HEK293 (cell line): ENCODE results near the gene JAKMIP1.

Experiments used
- CTCF ChIA-PET: fragments of 350-600 bp; formaldehyde crosslinking; extraction: SDS; loops from one replicate; lab custom pipeline; 2021; ENCODE audit warnings: antibody characterized with exemption; lab: Yijun Ruan, JAX
- POLR2A ChIA-PET: fragments of 300-600 bp; formaldehyde crosslinking; extraction: SDS; loops from one replicate; lab custom pipeline; 2020; ENCODE audit warnings: antibody characterized with exemption, inconsistent platforms; lab: Yijun Ruan, JAX
- H3K27ac ChIP-seq: fragments of 200-500 bp; sonication (Bioruptor generic); 2 replicates; pipeline ENCODE4 v1.5.1; 2014; ENCODE audit warnings: low read depth, low read length, control low read depth, inconsistent platforms; ENCODE audit errors: extremely low read depth
- H3K36me3 ChIP-seq, 2 experiments: fragments of 200-500 bp in 1 of 2; sonication (Bioruptor generic) in 1 of 2; 1 replicate in 1 of 2; 2 replicates in 1 of 2; pipeline ENCODE4 v1.5.1; 2014 to 2017; ENCODE audit warnings: inconsistent platforms in 2 of 2, low read length in 2 of 2; ENCODE audit not compliant: control insufficient read depth in 2 of 2, insufficient read depth in 1 of 2
- H3K4me1 ChIP-seq: fragments of 200-500 bp; sonication (Bioruptor generic); 2 replicates; pipeline ENCODE4 v1.5.1; 2014; ENCODE audit warnings: mild to moderate bottlenecking, low read length, inconsistent platforms; ENCODE audit not compliant: control insufficient read depth, insufficient read depth
- H3K4me3 ChIP-seq: 2 replicates; pipeline ENCODE4 v1.5.1; 2011; ENCODE audit warnings: low read depth, mild to moderate bottlenecking, control low read depth, low read length, moderate library complexity
- H3K9me3 ChIP-seq: fragments of 200-500 bp; sonication (Bioruptor generic); 2 replicates; pipeline ENCODE4 v1.5.1; 2014; ENCODE audit warnings: low read depth, low read length, inconsistent platforms; ENCODE audit not compliant: control insufficient read depth, insufficient read depth
- KLF10 ChIP-seq: fragments of 450-650 bp; IDR thresholded peaks from 2 replicates; pipeline ENCODE4 v1.5.1; 2018; ENCODE audit warnings: missing biosample characterization, mild to moderate bottlenecking, missing genetic modification characterization
- KLF16 ChIP-seq: fragments of 450-650 bp; formaldehyde crosslinking; IDR thresholded peaks from 2 replicates; pipeline ENCODE4 v1.5.1; 2017; ENCODE audit warnings: missing biosample characterization, missing genetic modification characterization
- OSR2 ChIP-seq: fragments of 450-650 bp; formaldehyde crosslinking; IDR thresholded peaks from 2 replicates; pipeline ENCODE4 v1.5.1; 2016; ENCODE audit warnings: missing biosample characterization, missing genetic modification characterization
- ZBTB1 ChIP-seq: fragments of 450-650 bp; formaldehyde crosslinking; IDR thresholded peaks from 2 replicates; pipeline ENCODE4 v1.5.1; 2016; ENCODE audit warnings: missing biosample characterization, missing genetic modification characterization
- ZBTB17 ChIP-seq: fragments of 450-650 bp; formaldehyde crosslinking; IDR thresholded peaks from 2 replicates; pipeline ENCODE4 v1.5.1; 2016; ENCODE audit warnings: missing biosample characterization, missing genetic modification characterization
- ZNF10 ChIP-seq: fragments of 450-650 bp; formaldehyde crosslinking; IDR thresholded peaks from 2 replicates; pipeline ENCODE4 v1.5.1; 2017; ENCODE audit warnings: missing biosample characterization, missing genetic modification characterization
- ZNF121 ChIP-seq: fragments of 450-650 bp; formaldehyde crosslinking; IDR thresholded peaks from 2 replicates; pipeline ENCODE4 v1.5.1; 2016; ENCODE audit warnings: missing biosample characterization, missing genetic modification characterization
- ZNF138 ChIP-seq: fragments of 450-650 bp; formaldehyde crosslinking; IDR thresholded peaks from 2 replicates; pipeline ENCODE4 v1.5.1; 2016; ENCODE audit warnings: missing biosample characterization, missing genetic modification characterization, borderline replicate concordance
- ZNF140 ChIP-seq: fragments of 450-650 bp; formaldehyde crosslinking; IDR thresholded peaks from 2 replicates; pipeline ENCODE4 v1.5.1; 2016; ENCODE audit warnings: missing biosample characterization, missing genetic modification characterization
- ZNF146 ChIP-seq: fragments of 450-650 bp; formaldehyde crosslinking; IDR thresholded peaks from 2 replicates; pipeline ENCODE4 v1.5.1; 2016; ENCODE audit warnings: missing biosample characterization, missing genetic modification characterization
- ZNF155 ChIP-seq: fragments of 450-650 bp; formaldehyde crosslinking; IDR thresholded peaks from 2 replicates; pipeline ENCODE4 v1.5.1; 2016; ENCODE audit warnings: missing biosample characterization, missing genetic modification characterization
- ZNF211 ChIP-seq: fragments of 450-650 bp; formaldehyde crosslinking; IDR thresholded peaks from 2 replicates; pipeline ENCODE4 v1.5.1; 2016; ENCODE audit warnings: low read depth, missing biosample characterization, missing genetic modification characterization
- ZNF292 ChIP-seq: fragments of 450-650 bp; formaldehyde crosslinking; IDR thresholded peaks from 2 replicates; pipeline ENCODE4 v1.5.1; 2016; ENCODE audit warnings: low read depth, missing biosample characterization, missing genetic modification characterization, borderline replicate concordance
- ZNF354C ChIP-seq: fragments of 450-650 bp; formaldehyde crosslinking; IDR thresholded peaks from 2 replicates; pipeline ENCODE4 v1.5.1; 2016; ENCODE audit warnings: missing biosample characterization, missing genetic modification characterization, low read depth, borderline replicate concordance
- ZNF433 ChIP-seq: fragments of 450-650 bp; formaldehyde crosslinking; IDR thresholded peaks from 2 replicates; pipeline ENCODE4 v1.5.1; 2016; ENCODE audit warnings: missing biosample characterization, missing genetic modification characterization, low read depth
- ZNF510 ChIP-seq: fragments of 450-650 bp; formaldehyde crosslinking; IDR thresholded peaks from 2 replicates; pipeline ENCODE4 v1.5.1; 2018; ENCODE audit warnings: mild to moderate bottlenecking, missing genetic modification characterization, missing biosample characterization; ENCODE audit not compliant: insufficient replicate concordance
- ZNF548 ChIP-seq: fragments of 450-650 bp; formaldehyde crosslinking; IDR thresholded peaks from 2 replicates; pipeline ENCODE4 v1.5.1; 2016; ENCODE audit warnings: missing biosample characterization, missing genetic modification characterization
- ZNF555 ChIP-seq: fragments of 450-650 bp; formaldehyde crosslinking; conservative IDR thresholded peaks from 2 replicates; pipeline ENCODE4 v1.5.1; 2017; ENCODE audit warnings: missing biosample characterization, mild to moderate bottlenecking, missing genetic modification characterization, inconsistent platforms
- ZNF658 ChIP-seq: fragments of 450-650 bp; formaldehyde crosslinking; IDR thresholded peaks from 2 replicates; pipeline ENCODE4; 2016; ENCODE audit warnings: missing biosample characterization, missing genetic modification characterization
- TF ChIP-seq, protein P1 (sequence below): fragments of 450-650 bp; formaldehyde crosslinking; IDR thresholded peaks from 2 replicates; pipeline ENCODE4 v1.5.1; 2016; ENCODE audit warnings: missing biosample characterization, missing genetic modification characterization
- TF ChIP-seq, protein P2 (sequence below): fragments of 450-650 bp; formaldehyde crosslinking; IDR thresholded peaks from 2 replicates; pipeline ENCODE4 v1.5.1; 2016; ENCODE audit warnings: missing biosample characterization, missing genetic modification characterization
- TF ChIP-seq, protein P3 (sequence below): fragments of 450-650 bp; formaldehyde crosslinking; IDR thresholded peaks from 2 replicates; pipeline ENCODE4 v1.5.0; 2017; ENCODE audit warnings: missing biosample characterization, missing genetic modification characterization, borderline replicate concordance
- TF ChIP-seq, protein P4 (sequence below): fragments of 450-650 bp; formaldehyde crosslinking; IDR thresholded peaks from 2 replicates; pipeline ENCODE4 v1.5.1; 2016; ENCODE audit warnings: missing biosample characterization, missing genetic modification characterization
- TF ChIP-seq, protein P5 (sequence below): fragments of 450-650 bp; formaldehyde crosslinking; IDR thresholded peaks from 2 replicates; pipeline ENCODE4 v1.5.1; 2016; ENCODE audit warnings: missing biosample characterization, missing genetic modification characterization

JAKMIP1 gene

DNA sequence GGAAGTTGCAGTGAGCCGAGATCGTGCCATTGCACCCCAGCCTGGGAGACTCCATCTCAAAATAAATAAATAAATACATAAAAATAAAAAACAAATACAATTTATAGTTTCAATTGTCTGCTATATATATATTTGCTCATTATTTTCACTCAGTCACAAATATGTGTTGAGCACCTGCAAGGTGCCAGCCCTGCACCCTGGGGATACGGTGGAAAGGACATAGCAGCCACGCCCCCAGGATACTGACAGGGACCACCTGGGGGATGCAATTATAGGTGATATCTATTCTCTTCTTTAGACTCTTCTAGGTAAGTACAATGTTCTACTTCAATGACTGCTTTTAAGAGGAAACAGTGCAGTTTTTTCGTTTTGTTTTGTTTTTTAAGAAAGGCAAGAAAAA, 85.0 kb downstream of the JAKMIP1 start:
- ChIA-PET CTCF (no interaction called here), POLR2A (no interaction called here)
- Histone ChIP-seq H3K4me3 (no peak overlapping the region), H3K36me3 (no peaks in the 10 kb centered on the region), H3K9me3 (no peaks in the 10 kb centered on the region), H3K4me1 (no peaks in the 10 kb centered on the region), H3K27ac (no peak overlapping the region)
- TF ChIP-seq, protein P1, sequence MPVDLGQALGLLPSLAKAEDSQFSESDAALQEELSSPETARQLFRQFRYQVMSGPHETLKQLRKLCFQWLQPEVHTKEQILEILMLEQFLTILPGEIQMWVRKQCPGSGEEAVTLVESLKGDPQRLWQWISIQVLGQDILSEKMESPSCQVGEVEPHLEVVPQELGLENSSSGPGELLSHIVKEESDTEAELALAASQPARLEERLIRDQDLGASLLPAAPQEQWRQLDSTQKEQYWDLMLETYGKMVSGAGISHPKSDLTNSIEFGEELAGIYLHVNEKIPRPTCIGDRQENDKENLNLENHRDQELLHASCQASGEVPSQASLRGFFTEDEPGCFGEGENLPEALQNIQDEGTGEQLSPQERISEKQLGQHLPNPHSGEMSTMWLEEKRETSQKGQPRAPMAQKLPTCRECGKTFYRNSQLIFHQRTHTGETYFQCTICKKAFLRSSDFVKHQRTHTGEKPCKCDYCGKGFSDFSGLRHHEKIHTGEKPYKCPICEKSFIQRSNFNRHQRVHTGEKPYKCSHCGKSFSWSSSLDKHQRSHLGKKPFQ (tag by site-specific recombination), result no peak
- TF ChIP-seq ZBTB17 (tag by site-specific recombination) (no peak), ZNF155 (tag by site-specific recombination) (no peak), ZNF121 (tag by site-specific recombination) (no peak), ZNF548 (tag by site-specific recombination) (no peak), ZNF658 (no peak), ZNF555 (tag by site-specific recombination) (no peak), ZNF354C (tag by site-specific recombination) (no peak), ZNF433 (tag by site-specific recombination) (no peak), ZNF140 (no peak)
- TF ChIP-seq, protein P2, sequence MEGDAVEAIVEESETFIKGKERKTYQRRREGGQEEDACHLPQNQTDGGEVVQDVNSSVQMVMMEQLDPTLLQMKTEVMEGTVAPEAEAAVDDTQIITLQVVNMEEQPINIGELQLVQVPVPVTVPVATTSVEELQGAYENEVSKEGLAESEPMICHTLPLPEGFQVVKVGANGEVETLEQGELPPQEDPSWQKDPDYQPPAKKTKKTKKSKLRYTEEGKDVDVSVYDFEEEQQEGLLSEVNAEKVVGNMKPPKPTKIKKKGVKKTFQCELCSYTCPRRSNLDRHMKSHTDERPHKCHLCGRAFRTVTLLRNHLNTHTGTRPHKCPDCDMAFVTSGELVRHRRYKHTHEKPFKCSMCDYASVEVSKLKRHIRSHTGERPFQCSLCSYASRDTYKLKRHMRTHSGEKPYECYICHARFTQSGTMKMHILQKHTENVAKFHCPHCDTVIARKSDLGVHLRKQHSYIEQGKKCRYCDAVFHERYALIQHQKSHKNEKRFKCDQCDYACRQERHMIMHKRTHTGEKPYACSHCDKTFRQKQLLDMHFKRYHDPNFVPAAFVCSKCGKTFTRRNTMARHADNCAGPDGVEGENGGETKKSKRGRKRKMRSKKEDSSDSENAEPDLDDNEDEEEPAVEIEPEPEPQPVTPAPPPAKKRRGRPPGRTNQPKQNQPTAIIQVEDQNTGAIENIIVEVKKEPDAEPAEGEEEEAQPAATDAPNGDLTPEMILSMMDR (tag by site-specific recombination), result no peak
- TF ChIP-seq, protein P3, sequence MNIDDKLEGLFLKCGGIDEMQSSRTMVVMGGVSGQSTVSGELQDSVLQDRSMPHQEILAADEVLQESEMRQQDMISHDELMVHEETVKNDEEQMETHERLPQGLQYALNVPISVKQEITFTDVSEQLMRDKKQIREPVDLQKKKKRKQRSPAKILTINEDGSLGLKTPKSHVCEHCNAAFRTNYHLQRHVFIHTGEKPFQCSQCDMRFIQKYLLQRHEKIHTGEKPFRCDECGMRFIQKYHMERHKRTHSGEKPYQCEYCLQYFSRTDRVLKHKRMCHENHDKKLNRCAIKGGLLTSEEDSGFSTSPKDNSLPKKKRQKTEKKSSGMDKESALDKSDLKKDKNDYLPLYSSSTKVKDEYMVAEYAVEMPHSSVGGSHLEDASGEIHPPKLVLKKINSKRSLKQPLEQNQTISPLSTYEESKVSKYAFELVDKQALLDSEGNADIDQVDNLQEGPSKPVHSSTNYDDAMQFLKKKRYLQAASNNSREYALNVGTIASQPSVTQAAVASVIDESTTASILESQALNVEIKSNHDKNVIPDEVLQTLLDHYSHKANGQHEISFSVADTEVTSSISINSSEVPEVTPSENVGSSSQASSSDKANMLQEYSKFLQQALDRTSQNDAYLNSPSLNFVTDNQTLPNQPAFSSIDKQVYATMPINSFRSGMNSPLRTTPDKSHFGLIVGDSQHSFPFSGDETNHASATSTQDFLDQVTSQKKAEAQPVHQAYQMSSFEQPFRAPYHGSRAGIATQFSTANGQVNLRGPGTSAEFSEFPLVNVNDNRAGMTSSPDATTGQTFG (tag by site-specific recombination), result no peak
- TF ChIP-seq, protein P4, sequence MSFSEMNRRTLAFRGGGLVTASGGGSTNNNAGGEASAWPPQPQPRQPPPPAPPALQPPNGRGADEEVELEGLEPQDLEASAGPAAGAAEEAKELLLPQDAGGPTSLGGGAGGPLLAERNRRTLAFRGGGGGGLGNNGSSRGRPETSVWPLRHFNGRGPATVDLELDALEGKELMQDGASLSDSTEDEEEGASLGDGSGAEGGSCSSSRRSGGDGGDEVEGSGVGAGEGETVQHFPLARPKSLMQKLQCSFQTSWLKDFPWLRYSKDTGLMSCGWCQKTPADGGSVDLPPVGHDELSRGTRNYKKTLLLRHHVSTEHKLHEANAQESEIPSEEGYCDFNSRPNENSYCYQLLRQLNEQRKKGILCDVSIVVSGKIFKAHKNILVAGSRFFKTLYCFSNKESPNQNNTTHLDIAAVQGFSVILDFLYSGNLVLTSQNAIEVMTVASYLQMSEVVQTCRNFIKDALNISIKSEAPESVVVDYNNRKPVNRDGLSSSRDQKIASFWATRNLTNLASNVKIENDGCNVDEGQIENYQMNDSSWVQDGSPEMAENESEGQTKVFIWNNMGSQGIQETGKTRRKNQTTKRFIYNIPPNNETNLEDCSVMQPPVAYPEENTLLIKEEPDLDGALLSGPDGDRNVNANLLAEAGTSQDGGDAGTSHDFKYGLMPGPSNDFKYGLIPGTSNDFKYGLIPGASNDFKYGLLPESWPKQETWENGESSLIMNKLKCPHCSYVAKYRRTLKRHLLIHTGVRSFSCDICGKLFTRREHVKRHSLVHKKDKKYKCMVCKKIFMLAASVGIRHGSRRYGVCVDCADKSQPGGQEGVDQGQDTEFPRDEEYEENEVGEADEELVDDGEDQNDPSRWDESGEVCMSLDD (tag by site-specific recombination), result no peak

DNA sequence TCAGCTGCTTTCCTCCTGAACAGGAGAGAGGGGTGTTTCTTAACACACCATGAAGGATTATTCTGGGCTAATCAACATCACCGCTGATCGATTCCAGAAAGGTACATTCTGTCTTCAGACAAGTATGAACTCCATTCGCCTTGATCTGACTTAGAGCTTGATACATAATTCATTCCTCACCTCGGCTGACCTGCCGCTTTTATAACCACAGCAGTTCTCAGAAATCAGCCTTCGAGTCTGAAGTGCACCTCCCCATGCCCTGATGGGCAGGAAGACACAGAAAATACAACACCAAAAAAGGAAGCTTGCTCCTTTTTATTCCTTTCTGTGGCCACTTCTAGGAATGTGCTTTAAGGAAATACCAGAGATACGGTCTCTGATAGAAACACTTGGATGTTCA, 85.7 kb downstream of the JAKMIP1 start:
- H3K4me3 ChIP-seq, result no peak overlapping the region
- H3K9me3 ChIP-seq, result no peaks in the 10 kb centered on the region
- H3K36me3 ChIP-seq, result no peaks in the 10 kb centered on the region
- H3K27ac ChIP-seq, result no peak overlapping the region
- H3K4me1 ChIP-seq, result no peaks in the 10 kb centered on the region
- ChIA-PET POLR2A (no interaction called here), CTCF (interaction anchor here (0.7 kb wide), 1 partner anchor 111 kb away, joined by 3 read pairs; no protein-coding TSS in a partner anchor)
- TF ChIP-seq, protein P1 (tag by site-specific recombination), result no peak
- TF ChIP-seq KLF16 (no peak), ZBTB1 (tag by site-specific recombination) (no peak), ZNF211 (no peak), ZNF140 (no peak), ZNF10 (no peak), ZNF146 (tag by site-specific recombination) (no peak), ZNF510 (tag by site-specific recombination) (no peak), OSR2 (tag by site-specific recombination) (no peak), ZNF138 (tag by site-specific recombination) (no peak), ZNF292 (tag by site-specific recombination) (no peak), KLF10 (tag by site-specific recombination) (no peak)
- TF ChIP-seq, protein P5, sequence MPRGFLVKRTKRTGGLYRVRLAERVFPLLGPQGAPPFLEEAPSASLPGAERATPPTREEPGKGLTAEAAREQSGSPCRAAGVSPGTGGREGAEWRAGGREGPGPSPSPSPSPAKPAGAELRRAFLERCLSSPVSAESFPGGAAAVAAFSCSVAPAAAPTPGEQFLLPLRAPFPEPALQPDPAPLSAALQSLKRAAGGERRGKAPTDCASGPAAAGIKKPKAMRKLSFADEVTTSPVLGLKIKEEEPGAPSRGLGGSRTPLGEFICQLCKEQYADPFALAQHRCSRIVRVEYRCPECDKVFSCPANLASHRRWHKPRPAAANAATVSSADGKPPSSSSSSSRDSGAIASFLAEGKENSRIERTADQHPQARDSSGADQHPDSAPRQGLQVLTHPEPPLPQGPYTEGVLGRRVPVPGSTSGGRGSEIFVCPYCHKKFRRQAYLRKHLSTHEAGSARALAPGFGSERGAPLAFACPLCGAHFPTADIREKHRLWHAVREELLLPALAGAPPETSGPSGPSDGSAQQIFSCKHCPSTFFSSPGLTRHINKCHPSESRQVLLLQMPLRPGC (tag by site-specific recombination), result no peak
